HG02938 (cell line): ENCODE data around the gene SLC3A2.
"Not testable (repeated sequence)": the region's sequence is repeated elsewhere in the genome, so short reads cannot be mapped to it uniquely, and the experiment has no call there.

ENCODE experiments used
- ATAC-seq: cut with Tn5 transposase; IDR thresholded peaks from one replicate; pipeline ENCODE4 v1.9.1; 2021; ENCODE audit warnings: mild to moderate bottlenecking, moderate library complexity; ENCODE audit not compliant: unreplicated experiment

SLC3A2 gene

GRCh38 chr11:62851807-62852522 lies 28.7 kb upstream of the SLC3A2 start:
- ATAC-seq: no peak

- no peak for ATAC-seq
Measured at GRCh38 chr11:62852523-62853188, 28.0 kb upstream of the SLC3A2 start.

GRCh38 chr11:62853279-62853965 lies 27.3 kb upstream of the SLC3A2 start:
- no peak for ATAC-seq

GRCh38 chr11:62854013-62854824 lies 26.5 kb upstream of the SLC3A2 start:
- no peak for ATAC-seq

GRCh38 chr11:62854825-62855570 lies 25.7 kb upstream of the SLC3A2 start:
- ATAC-seq: no peak

GRCh38 chr11:62855571-62856332 lies 24.9 kb upstream of the SLC3A2 start:
- ATAC-seq: peak; percentile 72

GRCh38 chr11:62856333-62856895 lies 24.3 kb upstream of the SLC3A2 start:
- ATAC-seq: no peak

GRCh38 chr11:62857541-62857982 lies 23.1 kb upstream of the SLC3A2 start:
- no peak for ATAC-seq

- no peak for ATAC-seq
Measured at GRCh38 chr11:62858201-62858600, 22.5 kb upstream of the SLC3A2 start.

GRCh38 chr11:62859281-62859703 lies 21.4 kb upstream of the SLC3A2 start:
- not testable (repeated sequence) for ATAC-seq

GRCh38 chr11:62860835-62861563 lies 19.7 kb upstream of the SLC3A2 start:
- ATAC-seq: no peak

- ATAC-seq: not testable (repeated sequence)
Measured at GRCh38 chr11:62861564-62862192, 19.0 kb upstream of the SLC3A2 start.

- no peak for ATAC-seq
Measured at GRCh38 chr11:62863687-62864335, 16.9 kb upstream of the SLC3A2 start.

GRCh38 chr11:62865635-62866034 lies 15.1 kb upstream of the SLC3A2 start:
- no peak for ATAC-seq

GRCh38 chr11:62874851-62875250 lies 5.8 kb upstream of the SLC3A2 start:
- ATAC-seq: no peak

- ATAC-seq: no peak
Measured at GRCh38 chr11:62875698-62876478, 4.8 kb upstream of the SLC3A2 start.

GRCh38 chr11:62876712-62877111 lies 4.0 kb upstream of the SLC3A2 start:
- ATAC-seq: no peak
